Lower leg skin (tissue), 4 donors: ENCODE data around the gene SLC41A3. TPM values are rescaled to one million over a fixed set of nuclear protein-coding genes. Genes with fewer than 3 reads are reported as not detected.
"Not testable (repeated sequence)": the region's sequence is repeated elsewhere in the genome, so short reads cannot be mapped to it uniquely, and the experiment has no call there.

ENCODE experiments used
- DNase-seq, 2 donors: peaks; one replicate each; pipeline ENCODE4 v3.0.0-alpha.2; 2019; ENCODE audit warnings: low spot score in 2 of 2
- H3K4me3 ChIP-seq: fragments of 200-600 bp; sonication (generic); 2 replicates; pipeline ENCODE4 v1.5.1; 2017; ENCODE audit warnings: mild to moderate bottlenecking, low read depth; ENCODE audit not compliant: poor library complexity, severe bottlenecking
- CTCF ChIP-seq, 3 donors: fragments of 450-650 bp; IDR thresholded peaks; one replicate each; pipeline ENCODE4 v1.5.1; 2016; ENCODE audit warnings: antibody characterized with exemption in 3 of 3, mild to moderate bottlenecking in 3 of 3, moderate library complexity in 2 of 3
- POLR2A ChIP-seq, 2 donors: fragments of 450-650 bp; IDR thresholded peaks; one replicate each; pipeline ENCODE4 v1.6.1; 2016 to 2017; ENCODE audit warnings: antibody characterized with exemption in 2 of 2, mild to moderate bottlenecking in 1 of 2, moderate library complexity in 1 of 2
- WGBS, 2 donors: methylation state at CpG; one replicate each; pipeline ENCODE4 v1.1.5; 2018; 5-methylcytosine and 5-hydroxymethylcytosine counted together
- intact Hi-C: fragments of 100-400 bp; cut with DNase I; formaldehyde crosslinking; loops from one replicate; pipeline ENCODE4 v1.15.0; 2023; ENCODE audit warnings: low total_unique reads
- total RNA-seq, 4 donors: library from RNA; depleted of rRNA; stranded (reverse); fragments of >200 nt; gene quantifications; one replicate each; pipeline ENCODE4 v1.1.0, GENCODE V29; 2016

Gene SLC41A3
- total RNA-seq, 4 donors from 2014 or later = 31.6 to 41.1 (median 37.3) TPM

DNA sequence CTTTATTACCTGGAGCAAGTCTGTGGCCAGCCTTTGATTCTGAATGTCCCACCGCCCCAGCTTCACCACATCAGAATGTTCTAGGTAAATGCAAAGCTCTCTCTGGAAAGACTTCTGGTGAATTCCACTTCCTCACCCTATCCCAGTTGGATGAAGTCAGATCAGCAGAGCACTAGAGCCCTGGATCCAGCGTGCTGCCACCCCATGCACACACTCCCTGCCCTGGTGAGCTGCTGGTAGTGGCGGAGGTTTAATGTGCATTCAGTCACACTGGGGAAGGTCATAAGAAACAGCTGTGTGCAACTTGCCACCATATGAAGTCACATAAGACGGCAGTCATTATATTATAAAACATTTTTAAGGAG, 16.3 kb upstream of the SLC41A3 start:
- no peak overlapping the region for H3K4me3 ChIP-seq
- 72 to 77% methylated on average over 4 of the region's 4 CpGs for WGBS, 2 donors
- TF ChIP-seq POLR2A (IDR thresholded peaks at IDR 0.05) = no peak
- no peak for TF ChIP-seq CTCF (IDR thresholded peaks at IDR 0.05)
- peak in 1 of 2 donors; percentile 68 for DNase-seq
- intact Hi-C loops = no loop called here

DNA sequence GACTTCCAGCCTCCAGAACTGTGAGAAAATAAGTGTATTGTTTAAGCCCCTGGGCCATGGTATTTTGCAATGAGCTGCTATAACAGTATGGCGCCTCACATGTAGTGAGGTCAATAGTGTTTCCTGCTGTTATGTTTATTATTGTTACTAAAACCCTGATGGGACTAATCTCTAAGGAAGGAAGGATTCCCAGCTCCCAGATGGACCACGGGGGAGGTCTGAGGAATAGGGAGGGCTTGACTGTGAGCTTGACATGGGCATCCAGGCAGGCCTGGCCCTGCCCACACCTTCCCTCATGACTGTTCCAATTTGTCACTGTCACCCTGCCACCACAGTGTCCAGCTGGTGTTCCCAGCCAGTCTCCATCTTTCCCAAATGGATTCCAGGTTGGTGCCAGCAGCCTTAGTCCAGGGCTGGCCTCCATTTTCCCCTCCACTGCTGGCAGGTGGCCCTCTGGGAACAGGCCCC, 14.5 kb upstream of the SLC41A3 start:
- H3K4me3 ChIP-seq = no peak overlapping the region
- 80 to 82% methylated on average over 2 of the region's 2 CpGs for WGBS, 2 donors
- intact Hi-C loops = no loop called here
- DNase-seq = no peak
- TF ChIP-seq POLR2A (IDR thresholded peaks at IDR 0.05) = no peak
- TF ChIP-seq CTCF (IDR thresholded peaks at IDR 0.05) = no peak

DNA sequence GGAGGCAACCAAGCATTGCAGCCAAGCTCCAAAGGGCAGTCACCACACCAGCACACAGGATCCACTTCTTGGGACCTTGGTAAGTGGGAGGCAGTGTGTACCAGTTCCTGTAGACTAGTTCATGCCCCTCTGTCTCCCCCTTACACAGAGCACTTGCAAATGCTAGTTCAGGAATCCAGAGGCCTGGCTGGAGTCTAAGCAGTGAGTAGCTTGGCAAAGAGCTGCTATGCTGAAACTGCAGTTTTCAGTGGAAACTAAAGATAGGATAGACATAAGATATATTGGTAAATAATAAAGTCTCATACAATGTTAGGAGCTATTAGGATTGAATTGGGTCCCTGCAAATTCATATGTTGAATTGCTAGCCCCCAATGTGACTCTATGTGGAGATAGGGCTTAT, 13.9 kb upstream of the SLC41A3 start:
- no peak for TF ChIP-seq POLR2A (IDR thresholded peaks at IDR 0.05)
- no peak for TF ChIP-seq CTCF (IDR thresholded peaks at IDR 0.05)
- no peak for DNase-seq
- no peak overlapping the region for H3K4me3 ChIP-seq
- intact Hi-C loops = no loop called here

- WGBS, 2 donors = 79 to 82% methylated on average over 6 of the region's 6 CpGs
- DNase-seq = peak in 1 of 2 donors; percentile 56
- intact Hi-C loops, H3K4me3 ChIP-seq: not testable (repeated sequence)
Measured at GRCh38 chr3:126096274-126096673, 12.3 kb upstream of the SLC41A3 start.

DNA sequence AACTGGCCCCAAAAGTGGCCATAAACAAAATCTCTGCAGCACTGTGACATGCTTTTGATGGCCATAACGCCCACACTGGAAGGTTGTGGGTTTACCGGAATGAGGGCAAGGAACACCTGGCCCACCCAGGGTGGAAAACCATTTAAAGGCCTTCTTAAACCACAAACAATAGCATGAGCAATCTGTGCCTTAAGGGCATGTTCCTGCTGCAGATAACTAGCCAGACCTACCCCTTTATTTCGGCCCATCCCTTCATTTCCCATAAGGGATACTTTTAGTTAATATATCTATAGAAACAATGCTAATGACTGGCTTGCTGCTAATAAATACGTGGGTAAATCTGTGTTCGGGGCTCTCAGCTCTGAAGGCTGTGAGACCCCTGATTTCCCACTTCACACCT, 8.2 kb upstream of the SLC41A3 start:
- 90 to 91% methylated on average over 5 of the region's 5 CpGs for WGBS, 2 donors
- H3K4me3 ChIP-seq, intact Hi-C loops, DNase-seq: not testable (repeated sequence)

GRCh38 chr3:126087552-126088175, 3.7 kb upstream of the SLC41A3 start:
- WGBS, 2 donors = 82 to 94% methylated on average over 1 of the region's 1 CpG
- no peak for DNase-seq
- intact Hi-C loops = no loop called here
- H3K4me3 ChIP-seq = no peak overlapping the region
- no peak for TF ChIP-seq CTCF (IDR thresholded peaks at IDR 0.05)
- no peak for TF ChIP-seq POLR2A (IDR thresholded peaks at IDR 0.05)

DNA sequence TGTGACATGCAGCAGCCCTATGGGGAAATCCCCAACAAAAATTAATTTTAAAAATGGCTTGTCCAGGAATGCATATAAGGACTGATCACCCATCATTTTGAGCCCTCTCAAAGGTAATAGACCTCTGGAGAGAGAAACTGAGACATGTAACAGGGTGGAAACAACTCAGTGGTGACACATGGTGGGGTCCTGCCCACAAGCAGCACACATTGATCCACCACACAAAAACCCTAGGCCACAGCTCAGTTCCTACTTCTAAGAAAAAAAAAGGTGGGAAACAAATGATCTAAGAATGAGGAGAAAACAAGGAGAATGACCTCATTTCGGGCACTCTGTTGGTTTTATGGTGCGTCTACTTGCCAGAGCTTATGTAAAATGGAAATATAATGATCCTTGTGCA, 1.9 kb upstream of the SLC41A3 start:
- 70 to 73% methylated on average over 2 of the region's 2 CpGs for WGBS, 2 donors
- intact Hi-C loops = no loop called here

More for the DNA sequence above, 1.9 kb upstream of the SLC41A3 start:
- TF ChIP-seq CTCF (IDR thresholded peaks at IDR 0.05) (no peak), POLR2A (IDR thresholded peaks at IDR 0.05) (no peak)
- no peak overlapping the region for H3K4me3 ChIP-seq
- peak in 1 of 2 donors; percentile 32 for DNase-seq
